GM18909 (cell line): ENCODE results near the gene DHX34.
"Not testable (repeated sequence)": the region's sequence is repeated elsewhere in the genome, so short reads cannot be mapped to it uniquely, and the experiment has no call there.

Experiments
- ATAC-seq: cut with Tn5 transposase; IDR thresholded peaks from one replicate; pipeline ENCODE4 v1.9.1; 2021; ENCODE audit warnings: mild to moderate bottlenecking; ENCODE audit not compliant: unreplicated experiment, poor library complexity

DHX34 gene

DNA sequence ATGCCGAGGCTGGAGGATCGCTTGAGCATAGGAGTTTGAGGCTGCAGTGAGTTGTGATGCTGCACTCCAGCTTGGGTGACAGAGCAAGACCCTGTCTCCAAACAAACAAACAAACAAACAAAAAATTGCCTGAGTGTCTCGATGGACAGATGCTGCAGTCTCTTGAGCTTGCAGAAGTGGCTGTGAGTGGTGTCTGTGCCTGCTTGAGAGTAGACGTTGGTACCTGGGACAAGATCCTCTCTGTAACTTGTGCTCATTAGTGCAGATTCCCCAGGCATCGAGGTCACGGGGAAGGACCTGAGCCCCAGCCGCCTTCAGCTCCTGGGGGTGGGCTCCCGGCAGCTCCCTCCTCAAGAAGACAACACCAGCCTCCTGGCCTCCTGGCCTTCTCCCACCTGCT is 25.7 kb upstream of the DHX34 start:
- no peak for ATAC-seq

DNA sequence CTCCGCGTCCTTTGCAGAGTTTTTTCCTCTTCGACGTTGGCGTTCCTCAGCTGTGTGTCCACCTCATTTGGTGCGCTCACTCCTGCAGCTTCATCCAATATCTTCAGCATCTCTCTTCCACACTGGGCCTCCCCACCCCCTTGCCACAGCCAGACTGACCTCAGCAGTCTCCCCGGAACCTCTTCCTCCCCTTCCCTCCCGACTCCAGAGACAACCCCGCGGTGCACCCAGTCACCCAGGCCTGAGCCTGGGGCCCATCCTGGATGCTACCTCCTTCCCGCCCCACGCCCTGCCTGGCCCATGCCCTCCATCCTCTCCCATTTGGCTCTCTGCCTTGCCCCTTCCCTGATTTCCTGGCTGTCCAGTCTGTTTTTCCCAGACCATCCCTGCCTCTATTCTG is 25.2 kb upstream of the DHX34 start:
- ATAC-seq: no peak

DNA sequence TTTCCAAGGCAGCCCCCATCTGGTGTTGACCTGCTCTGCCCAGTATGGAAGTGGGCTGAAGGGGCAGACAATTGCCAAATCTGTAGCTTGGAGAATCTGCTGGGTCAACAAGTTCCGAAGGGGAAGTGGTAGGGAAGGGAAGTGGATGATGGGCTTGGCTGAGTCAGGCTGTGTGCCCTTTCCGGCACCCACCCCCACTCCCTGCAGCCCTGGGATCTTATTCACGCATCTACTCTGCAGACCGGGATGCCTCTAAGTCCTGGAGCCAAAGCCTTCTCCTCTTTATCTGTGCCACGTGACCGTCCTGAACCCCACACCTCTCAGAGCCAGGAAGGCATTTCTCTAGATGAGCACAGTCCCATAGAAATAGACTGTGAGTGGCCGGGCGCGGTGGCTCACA is 24.6 kb upstream of the DHX34 start:
- ATAC-seq: no peak

DNA sequence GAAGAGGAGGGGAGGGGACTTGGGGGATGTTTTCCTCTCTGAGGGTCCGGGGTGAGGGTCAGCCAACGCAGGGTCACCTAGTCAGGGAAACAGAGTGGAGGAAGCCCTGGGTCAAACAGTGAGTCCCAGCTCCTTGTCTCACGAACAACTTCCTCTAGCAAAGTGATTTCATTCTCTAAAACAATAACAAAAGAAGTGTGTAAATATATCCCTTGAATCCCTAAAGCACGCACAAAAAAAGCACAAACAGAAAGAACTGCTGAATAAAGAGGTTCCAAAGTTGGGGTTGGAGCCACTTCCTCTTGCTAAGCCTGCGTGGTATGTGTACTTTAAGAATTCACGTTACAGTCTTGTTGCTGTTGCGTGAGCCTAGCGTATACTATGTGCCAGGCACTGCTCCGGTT is 18.6 kb upstream of the DHX34 start:
- no peak for ATAC-seq

DNA sequence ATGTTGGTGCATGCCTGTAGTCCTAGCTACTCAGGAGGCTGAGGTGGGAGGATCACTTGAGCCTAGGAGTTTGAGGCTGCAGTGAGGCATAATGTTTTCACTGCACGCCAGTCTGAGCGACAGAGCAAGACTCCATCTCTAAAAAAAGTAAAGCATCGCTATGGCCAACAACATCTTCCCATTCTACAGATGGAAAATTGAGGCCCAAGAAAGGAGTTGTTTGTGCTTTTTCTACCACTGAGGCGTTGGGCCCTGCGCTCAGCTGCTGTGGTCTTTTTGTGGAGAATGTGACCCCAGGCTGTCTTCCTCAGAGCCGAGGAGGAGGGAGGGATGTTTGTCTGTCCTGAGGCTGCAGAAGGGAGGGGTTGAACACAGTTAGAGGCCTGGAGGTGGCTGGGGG is 17.6 kb upstream of the DHX34 start:
- no peak for ATAC-seq

DNA sequence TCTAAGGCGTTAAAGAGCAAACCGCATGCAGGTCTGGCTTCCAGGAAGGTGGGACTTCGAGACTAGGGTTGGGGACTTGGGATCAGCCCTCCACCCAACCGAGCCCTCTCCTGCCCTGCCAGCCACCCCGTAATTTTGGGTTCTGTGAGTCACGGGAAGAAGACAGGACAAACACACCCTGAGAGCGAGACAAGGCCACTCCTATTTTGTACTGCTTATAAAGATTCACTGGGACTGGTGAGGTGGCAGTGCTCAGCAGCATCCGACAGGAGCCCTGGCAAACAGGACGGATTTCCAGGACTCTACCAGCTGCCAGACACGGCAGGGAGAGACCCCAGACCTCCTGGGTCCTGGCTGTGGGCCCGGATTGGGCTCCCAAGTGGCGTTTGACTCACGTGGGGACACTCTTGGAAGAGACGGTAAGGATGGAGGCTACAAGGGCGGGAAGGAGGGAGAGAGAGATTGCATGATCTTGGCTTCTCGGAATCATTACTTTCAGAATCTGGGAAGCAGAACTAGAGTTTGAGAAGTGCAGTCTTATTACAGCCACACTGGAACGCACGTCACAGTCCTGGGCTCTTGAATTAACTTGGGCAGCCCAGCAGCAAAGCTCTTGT is 17.1 kb upstream of the DHX34 start, which contains the start of gene C5AR2:
Gene C5AR2 (plus strand): TSS at position 245 of the 617 bp plus-strand sequence. CDS start 8,625 bp downstream, outside the sequence.
- ATAC-seq: no peak

DNA sequence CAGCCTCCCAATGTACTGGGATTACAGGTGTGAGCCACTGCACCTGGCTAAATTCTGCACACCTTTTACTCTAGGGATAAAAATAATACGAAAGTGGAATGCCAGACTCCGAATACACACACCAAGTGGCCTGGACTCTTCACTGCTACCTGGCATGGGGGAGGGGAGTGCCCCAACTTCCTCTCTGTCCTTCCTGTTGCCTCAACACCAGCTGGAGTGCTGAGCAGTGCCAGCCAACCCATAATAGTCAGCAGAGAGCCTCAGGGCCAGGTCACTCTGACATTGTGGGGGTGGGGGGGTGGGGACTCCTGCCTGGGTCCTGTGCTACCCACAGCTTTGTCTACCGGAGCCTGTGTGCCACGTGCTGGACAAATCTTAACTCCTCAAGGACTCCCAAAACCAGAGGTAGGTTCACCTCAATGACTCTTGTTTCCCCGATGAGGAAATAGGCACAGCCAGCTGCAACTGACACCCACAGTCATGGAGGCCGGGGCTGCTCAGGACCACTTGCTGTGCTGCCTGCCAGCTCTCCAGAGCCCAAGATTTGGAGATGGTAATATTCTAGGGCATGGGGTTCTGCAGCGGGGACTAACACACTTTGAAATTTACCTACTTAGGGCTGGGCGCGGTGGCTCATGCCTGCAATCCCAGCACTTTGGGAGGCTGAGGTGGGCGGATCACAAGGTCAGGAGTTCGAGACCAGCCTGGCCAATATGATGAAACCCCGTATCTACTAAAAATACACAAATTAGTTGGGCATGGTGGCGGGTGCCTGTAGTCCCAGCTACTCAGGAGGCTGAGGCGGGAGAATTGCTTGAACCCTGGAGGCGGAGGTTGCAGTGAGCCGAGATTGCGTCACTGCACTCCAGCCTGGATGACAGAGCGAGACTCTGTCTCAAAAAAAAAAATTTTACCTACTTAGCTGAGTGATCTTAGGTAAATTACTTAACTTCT is 12.1 kb upstream of the DHX34 start:
- not testable (repeated sequence) for ATAC-seq

DNA sequence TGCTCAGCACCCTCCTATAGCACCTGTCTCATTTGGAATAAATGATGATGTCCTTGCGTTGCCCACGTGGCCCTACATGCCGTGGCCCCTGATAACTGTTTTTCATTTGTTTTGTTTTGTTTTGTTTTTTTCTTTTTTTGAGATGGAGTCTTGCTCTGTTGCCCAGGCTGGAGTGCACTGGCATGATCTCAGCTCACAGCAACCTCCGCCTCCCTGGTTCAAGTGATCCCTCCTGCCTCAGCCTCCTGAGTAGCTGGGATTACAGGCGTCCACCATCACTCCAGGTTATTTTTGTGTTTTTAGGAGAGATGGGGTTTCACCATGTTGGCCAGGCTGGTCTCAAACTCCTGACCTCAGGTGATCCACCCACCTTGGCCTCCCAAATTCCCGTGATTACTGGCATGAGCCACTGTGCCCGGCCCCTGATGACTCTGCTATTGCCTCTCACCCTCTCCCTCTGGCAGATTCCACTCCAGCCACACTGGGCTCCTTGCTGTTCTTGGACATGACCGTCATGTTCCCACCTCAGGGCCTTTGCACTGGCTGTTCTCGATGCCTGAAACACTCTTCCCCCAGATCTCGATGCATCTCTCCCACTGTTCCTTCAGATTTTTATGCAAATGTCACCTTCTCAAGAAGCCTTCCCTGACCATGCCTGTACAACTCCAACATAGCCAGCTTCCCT is 9.8 kb upstream of the DHX34 start:
- no peak for ATAC-seq

DNA sequence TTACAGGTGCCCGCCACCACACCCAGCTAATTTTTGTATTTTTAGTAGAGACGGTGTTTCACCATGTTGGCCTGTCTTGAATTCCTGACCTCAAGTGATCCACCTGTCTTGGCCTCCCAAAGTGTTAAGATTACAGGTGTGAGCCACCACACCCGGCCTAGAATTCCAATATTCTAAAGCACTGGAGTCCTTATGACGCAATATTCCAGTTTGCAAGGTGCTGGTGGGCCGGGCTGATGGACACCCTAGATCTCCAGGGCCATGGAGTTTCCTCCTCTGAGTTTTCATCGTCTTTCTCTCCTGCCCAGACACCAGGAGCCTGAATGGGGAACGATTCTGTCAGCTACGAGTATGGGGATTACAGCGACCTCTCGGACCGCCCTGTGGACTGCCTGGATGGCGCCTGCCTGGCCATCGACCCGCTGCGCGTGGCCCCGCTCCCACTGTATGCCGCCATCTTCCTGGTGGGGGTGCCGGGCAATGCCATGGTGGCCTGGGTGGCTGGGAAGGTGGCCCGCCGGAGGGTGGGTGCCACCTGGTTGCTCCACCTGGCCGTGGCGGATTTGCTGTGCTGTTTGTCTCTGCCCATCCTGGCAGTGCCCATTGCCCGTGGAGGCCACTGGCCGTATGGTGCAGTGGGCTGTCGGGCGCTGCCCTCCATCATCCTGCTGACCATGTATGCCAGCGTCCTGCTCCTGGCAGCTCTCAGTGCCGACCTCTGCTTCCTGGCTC is 8.5 kb upstream of the DHX34 start:
- no peak for ATAC-seq

DNA sequence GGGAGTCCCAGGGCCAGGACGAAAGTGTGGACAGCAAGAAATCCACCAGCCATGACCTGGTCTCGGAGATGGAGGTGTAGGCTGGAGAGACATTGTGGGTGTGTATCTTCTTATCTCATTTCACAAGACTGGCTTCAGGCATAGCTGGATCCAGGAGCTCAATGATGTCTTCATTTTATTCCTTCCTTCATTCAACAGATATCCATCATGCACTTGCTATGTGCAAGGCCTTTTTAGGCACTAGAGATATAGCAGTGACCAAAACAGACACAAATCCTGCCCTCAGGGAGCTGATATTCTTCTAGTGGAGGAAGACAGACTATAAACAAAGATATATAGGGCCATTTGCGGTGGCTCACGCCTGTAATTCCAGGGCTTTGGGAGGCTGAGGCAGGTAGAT is 7.4 kb upstream of the DHX34 start:
- no peak for ATAC-seq

DNA sequence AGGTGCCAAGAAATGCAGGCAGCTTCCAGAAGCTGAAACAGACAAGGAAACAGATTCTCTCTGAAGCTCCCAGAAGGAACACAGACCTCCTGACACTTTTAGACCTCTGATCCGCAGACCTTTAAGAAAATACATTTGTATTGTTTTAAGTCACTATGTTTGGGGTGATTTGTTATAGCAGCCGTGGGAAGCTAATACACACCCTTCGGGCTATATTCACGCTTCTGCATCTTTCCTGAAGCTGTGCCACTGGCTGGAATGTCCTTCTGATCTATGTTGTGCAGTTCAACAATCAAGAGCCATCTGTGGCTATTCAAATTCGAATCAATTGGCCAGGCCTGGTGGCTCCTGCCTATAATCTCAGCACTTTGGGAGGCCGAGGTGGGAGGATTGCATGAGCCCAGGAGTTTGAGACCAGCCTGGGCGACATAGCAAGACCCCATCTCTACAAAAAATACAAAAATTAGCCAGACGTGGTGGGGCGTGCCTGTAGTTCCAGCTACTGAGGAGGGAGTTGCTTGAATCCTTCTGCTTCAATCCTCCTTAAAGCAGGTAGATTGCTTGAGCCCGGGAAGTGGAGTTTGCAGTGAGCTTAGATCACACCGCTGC is 5.8 kb upstream of the DHX34 start:
- no peak for ATAC-seq

DNA sequence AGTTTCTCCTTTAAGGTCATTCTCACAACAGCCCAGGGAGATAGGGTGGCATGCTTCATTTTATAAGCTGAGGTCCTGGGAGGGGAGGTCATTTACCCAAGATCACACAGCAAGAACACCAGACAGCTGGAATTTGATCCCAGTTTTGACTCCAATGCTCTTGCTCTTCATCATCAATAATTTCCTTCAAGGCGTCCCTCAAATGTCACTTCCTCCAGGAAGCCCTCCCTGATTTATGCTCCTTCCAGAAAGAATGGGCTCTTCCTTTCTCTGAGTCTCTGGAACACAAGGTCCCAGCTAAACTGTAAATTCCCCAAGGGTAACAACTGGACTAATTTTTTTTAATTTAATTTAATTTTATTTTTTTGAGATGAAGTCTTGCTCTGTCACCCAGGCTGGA is 4.7 kb upstream of the DHX34 start:
- no peak for ATAC-seq

DNA sequence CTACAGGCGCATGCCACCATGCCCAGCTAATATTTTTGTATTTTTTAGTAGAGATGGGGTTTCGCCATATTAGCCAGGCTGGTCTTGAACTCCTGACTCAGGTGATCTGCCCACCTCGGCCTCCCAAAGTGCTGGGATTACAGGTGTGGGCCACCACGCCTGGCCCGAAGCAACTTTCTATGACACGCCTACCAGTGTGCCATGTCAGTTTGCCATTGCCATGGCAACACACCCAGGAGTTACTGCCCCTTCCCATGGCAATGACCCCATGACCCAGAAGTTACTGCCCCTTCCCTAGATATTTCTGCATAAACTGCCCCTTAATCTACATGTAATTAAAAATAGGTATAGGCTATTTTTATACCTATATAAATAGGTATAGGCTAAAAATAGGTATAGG is 3.1 kb upstream of the DHX34 start:
- not testable (repeated sequence) for ATAC-seq

DNA sequence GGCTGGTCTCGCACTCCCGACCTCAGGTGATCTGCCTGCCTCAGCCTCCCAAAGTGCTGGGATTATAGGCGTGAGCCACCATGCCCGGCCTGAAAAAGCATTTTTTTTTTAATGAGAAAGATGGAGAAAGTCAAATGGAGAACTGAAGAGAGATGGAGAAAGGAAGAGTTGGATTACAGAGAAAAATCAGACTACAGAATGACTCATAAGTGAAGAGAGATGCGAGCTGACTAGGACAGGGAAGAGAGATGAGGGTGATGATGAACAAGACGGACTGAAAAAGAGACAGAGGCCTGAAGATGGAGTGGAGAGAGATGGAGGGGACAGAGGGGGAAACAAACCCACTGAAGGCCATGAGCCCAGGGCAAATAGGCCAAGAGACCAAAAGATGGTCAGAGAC is 1.5 kb downstream of the DHX34 start:
- ATAC-seq: no peak

DNA sequence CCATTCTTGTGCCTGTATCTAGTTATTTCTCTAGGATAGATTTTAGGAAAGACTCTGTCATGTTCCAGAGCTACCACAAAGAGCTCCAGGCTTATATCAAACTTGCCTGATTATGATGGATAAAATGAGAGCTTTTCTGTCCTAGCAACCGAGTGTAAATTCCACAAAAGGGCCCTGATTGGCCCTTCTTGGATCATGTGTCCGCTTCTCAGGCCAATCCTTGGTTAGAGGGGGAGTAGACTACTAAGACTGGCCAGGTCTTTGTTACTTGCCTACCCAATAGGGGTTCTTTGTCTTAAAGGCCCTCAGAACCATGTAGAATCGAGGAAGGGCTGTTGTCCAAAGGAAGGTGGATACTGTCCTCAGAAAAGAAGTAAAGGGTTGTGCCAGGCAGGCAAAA is 2.4 kb downstream of the DHX34 start:
- ATAC-seq: no peak

DNA sequence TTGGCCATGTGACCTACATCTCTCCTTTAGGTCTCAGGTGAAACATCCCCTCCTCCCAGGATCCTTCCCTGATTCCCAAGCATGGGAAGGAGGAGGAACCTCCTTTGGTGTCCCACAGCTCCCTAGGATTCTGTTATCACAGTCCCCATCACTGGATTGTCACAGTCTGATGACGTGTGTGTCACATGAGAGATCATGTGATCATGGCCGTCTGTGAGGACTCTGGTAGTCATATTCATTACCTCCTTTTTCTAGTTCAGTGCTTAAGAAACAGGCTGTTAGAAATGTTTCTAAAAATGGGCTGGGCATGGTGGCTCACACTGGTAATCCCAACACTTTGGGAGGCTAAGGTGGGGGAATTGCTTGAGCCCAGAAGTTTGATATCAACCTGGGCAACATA is 3.0 kb downstream of the DHX34 start:
- ATAC-seq: no peak

DNA sequence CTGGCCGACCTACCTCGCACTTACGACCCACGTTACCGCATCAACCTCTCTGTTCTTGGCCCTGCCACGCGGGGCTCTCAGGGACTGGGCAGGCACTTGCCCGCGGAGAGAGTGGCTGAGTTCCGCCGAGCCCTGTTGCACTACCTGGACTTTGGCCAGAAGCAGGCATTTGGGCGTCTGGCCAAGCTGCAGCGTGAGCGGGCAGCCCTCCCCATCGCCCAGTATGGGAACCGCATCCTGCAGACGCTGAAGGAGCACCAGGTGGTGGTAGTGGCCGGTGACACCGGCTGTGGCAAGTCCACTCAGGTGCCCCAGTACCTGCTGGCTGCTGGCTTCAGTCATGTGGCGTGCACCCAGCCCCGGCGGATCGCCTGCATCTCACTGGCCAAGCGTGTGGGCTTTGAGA is 4.2 kb downstream of the DHX34 start:
- ATAC-seq: no peak

DNA sequence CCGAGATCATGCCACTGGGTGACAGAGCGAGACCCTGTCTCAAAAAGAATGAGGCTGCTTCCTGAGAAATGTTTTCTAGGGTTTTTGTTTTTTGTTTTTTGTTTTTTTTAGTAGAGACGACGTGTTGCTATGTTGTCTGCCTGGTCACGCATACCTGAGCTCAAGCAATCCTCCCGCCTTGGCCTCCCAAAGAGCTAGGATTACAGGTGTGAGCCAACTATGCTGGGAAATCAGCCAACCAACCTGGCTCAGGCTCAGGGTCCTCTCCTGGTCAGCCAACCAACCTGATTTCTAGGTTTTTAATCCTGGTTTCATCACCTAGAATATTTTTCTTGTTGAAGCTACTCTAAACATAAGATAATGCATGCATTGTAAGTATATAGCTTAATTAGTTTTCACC is 7.8 kb downstream of the DHX34 start:
- no peak for ATAC-seq

DNA sequence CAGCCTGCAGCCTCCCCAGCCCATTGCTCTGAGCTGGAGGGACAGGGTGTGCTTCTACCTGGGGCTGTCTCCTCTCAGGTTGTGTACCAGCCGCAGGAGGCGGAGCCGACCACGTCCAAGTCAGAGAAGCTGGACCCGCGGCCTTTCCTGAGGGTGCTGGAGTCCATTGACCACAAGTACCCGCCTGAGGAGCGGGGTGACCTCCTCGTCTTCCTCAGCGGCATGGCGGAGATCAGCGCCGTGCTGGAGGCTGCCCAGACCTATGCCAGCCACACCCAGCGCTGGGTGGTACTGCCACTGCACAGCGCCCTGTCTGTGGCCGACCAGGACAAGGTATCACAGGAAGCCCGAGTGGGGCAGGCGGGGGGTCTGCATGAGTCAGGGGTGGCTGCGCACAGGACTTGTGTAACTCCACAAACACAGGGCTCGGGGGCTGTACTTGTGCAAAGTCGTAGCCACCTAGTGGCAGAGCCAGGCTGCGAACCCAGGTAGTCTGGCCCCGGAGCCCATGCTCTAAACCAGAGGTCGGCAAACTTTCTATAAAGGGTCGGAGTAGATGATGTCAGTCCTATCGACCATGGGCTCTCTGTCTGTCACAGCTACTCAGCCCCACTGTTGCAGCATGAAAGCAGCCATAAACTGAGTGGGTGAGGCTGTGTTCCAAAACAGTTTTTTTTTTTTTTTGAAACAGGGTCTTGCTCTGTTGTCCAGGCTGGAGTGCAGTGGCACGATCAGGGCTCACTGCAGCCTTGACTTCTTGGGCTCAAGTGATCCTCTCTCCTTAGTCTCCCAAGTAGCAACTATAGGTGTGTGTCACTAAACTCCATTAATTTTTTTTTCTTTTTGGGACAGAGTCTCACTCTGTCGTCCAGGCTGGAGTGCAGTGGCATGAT is 8.9 kb downstream of the DHX34 start:
- no peak for ATAC-seq
